NCI-H748 treated with DMSO at 0.1 percent for 48 hours (cell line): ENCODE measurements around the gene SCAF1.
"Not testable (repeated sequence)": the region's sequence is repeated elsewhere in the genome, so short reads cannot be mapped to it uniquely, and the experiment has no call there.

Experiments used
- DNase-seq: peaks from one replicate; lab custom pipeline; 2025; lab: John Stamatoyannopoulos, UW

Gene SCAF1

DNA sequence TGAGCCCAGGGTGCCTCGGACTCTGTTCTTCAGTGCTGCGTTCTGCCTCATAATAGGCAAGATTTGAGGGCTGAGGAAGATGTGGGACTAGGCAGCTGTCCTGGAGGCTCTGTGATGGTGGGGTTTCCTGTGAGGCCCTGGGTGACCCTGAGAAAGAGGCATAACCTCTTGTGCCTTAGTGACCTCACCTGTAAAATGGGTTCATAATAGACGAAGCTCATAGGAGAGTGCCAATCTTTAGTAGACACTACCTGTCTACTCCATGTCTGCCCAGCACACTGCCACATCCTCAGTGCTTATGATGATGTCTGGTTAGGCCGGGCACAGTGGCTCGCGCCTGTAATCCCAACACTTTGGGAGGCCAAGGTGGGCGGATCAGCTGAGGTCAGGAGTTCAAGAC is 25.5 kb upstream of the SCAF1 start:
- no peak for DNase-seq

DNA sequence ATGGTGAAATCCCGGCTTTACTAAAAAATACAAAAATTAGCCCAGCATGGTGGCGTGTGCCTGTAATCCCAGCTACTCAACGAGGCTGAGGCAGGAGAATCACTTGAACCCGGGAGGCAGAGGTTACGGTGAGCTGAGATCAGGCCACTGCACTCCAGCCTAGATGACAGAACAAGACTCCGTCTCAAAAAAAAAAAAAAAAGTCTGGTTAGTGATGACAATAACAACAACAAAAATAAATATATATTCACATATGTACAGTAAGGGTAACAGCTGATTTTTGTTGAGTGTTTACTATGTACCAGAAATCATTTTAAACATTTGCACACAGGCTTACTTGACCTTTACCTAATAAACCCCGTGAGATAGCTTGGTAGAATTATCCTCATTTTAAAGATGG is 25.1 kb upstream of the SCAF1 start:
- no peak for DNase-seq

GRCh38 chr19:49617860-49618259 is 24.1 kb upstream of the SCAF1 start:
- DNase-seq = not testable (repeated sequence)

DNA sequence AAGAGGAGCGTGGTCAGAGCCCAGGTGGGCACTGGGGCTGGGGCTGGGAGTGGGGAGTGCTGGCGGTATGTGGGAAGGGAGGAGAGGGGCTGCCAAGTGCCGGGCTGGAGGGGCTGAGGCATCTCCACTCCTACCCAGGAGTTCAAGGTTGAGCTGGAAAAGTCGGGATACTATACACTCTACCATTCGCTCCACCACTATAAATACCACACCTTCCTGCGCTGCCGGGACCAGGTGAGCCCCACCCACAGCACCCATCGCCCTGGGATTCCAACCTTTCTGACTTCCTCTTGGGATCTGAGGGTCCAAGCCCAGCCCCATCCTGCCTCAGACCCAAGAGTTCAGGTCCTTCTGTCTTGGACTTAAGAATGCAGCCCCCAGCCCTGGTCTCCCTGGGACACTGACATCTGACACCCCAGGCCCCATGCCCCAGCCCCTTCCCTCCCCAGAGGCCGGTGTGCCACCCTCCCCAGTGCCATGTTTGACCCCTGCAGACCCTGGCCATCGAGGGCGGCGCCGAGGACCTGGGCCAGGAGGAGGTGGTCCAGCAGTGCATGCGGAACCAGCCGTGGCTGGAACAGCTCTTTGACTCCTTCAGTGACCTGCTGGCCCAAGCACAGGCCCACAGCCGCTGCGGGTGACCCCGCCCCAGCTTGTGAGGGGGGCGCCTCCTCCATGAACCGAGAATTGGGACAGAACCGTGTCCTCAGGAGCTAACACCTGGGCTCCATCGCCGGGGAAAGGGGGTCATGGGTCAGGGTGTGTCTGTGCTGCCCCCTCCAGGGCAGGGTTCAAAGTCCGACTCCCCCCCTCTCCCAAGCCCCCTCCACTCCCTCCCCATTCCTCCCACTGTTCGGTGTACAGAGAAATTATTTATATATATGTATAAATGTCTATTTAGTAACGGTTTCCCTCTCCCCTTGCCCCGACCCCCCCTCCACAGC is 16.8 kb upstream of the SCAF1 start:
- no peak for DNase-seq

- no peak for DNase-seq
These were observed 15.8 kb upstream of the SCAF1 start for GRCh38 chr19:49626226-49626625.

- DNase-seq = no peak
These were observed 12.3 kb upstream of the SCAF1 start for GRCh38 chr19:49629659-49630058.

DNA sequence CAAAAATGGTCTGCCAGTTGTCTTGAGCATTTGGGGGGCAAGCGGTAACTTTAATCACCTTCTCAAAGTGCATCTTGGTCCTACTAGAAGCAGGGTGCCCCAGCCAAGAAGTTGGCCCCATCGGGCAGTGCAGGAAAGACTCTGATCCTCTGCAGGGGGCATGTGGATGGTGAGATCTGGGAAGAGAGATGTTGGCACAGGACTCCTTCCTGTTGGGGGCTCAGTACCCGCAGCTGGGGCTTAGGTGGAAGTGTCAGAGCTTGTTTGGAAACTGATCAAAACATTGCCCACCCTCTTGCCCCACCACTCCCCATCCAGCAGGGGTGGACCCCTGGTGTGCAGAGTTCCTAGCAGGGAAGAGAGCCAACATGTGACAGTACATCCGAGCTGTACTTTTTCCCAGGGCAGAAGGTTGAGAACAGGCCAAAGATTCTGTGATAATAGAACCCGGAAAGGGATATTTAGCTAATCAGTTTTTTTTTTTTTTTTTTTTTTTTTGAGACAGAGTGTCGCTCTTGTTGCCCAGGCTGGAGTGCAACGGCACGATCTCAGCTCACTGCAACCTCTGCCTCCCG is 10.9 kb upstream of the SCAF1 start:
- DNase-seq = no peak

- DNase-seq = no peak
These were observed 10.3 kb upstream of the SCAF1 start for GRCh38 chr19:49631610-49632192.

DNA sequence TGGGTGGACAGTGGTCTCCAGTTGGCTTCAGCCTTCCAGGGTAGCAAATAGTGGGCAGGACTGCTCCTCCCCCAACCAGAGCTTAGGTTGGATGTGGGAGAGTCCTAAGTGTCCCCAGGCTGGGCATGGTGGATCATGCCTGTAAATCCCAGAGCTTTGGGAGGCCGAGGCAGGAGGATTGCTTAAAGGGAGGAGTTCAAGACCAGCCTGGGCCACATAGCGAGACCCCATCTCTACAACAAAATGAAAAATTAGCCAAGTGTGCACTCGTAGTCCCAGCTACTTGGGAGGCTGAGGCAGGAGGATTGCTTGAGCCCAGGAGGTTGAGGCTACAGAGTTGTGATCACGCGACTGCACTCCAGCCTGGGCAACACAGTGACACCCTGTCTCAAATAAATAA is 9.4 kb upstream of the SCAF1 start:
- no peak for DNase-seq

DNA sequence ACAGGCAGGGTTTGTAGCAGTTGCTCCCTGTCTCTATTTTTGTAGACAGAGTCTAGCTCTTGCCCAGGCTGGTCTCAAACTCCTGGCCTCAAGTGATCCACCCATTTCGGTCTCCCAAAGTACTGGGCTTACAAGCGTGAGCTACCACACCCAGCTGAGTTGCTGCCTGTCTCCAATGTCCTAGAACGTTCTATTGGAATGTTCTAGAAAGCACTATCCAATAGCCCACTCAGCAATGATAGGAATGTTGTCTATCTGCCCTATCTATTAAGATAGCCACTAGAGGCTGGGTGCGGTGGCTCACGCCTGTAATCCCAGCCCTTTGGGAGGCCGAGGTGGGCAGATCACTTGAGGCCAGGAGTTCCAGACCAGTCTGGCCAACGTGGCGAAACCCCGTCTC is 8.7 kb upstream of the SCAF1 start:
- not testable (repeated sequence) for DNase-seq

GRCh38 chr19:49635530-49636232 is 6.3 kb upstream of the SCAF1 start:
- no peak for DNase-seq

- no peak for DNase-seq
These were observed 5.6 kb upstream of the SCAF1 start for GRCh38 chr19:49636233-49636932.

DNA sequence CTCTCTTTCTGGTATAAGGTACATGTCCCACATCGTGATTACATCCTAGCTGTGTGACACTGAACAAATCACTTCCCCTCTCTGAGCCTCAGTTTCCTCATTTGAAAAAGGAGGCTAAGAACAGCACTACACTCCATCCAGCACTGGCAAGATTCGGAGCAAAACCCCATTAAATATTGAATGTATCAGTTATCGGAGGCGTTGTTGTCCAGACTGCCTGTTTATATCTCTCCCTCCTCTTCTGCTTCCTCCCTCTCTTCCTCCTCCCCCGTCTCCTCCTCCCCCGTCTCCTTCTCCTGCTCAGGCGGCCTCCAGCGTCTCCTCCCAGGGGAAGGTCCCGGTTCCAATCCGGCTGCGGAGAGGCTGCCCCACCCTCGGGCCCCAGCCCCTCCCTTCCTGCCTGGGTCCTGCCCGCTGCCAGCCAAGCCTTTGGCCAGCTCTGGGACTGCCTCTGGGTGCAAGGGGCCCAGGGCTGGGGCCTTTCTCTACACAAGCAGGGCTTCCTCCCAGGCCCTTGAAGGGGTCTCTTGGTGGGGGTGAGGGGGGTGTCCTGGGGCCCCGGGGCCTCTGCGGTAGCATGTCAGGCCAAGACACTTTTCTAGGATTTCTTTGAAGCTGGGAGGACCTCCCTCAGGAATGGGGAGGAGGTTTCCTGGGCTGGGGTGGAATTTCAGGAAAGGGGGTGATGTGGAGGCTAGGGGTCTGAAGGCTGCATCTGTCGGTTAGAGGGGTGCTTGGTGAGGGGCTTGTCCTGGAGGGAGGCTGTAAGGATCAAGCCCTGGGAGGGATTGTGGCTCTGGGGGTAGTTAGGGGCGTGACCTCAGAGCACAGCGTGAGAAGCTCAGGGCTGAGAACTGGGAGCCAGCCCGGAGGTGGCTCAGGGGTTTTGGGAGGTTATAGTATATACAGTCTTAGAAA is 3.9 kb upstream of the SCAF1 start:
- no peak for DNase-seq

- DNase-seq = no peak
These were observed 2.5 kb upstream of the SCAF1 start for GRCh38 chr19:49639401-49640112.

DNA sequence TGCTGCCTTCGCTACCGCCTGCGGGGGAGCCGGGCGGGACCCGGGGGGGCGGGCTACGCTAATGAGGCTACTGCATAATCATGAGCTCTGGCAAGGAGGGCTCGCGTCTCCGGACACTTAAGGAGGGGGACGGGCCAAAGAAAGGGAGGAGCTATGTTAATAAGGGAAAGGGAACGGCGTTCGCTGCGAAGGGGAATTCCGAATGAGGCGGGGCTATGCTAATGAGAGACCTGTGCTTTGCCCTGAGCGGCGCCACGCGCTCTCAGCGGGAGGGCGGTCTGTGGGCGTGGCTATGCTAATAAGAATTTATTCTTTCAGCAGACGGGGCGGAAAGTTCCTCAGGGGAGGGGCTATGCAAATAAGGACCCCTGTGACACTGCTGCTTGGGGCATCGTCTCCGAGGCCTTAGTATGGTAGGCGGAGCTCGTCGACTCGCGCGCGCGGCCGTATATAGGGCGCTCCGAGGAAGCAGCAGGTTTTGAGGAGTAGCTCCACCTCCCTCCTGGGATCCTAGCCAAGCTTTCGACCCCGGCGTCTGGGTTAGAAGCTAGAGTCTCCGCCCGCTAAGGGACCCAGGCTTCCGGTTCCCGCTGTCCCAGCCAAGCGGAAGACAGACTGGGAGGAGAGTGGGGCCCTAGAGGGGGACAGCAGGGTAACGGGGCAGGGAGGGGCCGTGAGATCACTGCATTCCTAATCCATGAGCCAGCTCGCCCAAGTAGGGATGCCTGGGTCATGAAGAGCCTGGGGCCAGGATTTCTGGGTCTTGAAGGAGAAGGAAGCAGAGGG is 1.7 kb upstream of the SCAF1 start, which contains the start of gene RRAS:
TSS of gene RRAS (minus strand) at position 31 of the 786 bp plus-strand sequence. CDS start 45 bp downstream, outside the sequence.
- peak; percentile 99 for DNase-seq

DNA sequence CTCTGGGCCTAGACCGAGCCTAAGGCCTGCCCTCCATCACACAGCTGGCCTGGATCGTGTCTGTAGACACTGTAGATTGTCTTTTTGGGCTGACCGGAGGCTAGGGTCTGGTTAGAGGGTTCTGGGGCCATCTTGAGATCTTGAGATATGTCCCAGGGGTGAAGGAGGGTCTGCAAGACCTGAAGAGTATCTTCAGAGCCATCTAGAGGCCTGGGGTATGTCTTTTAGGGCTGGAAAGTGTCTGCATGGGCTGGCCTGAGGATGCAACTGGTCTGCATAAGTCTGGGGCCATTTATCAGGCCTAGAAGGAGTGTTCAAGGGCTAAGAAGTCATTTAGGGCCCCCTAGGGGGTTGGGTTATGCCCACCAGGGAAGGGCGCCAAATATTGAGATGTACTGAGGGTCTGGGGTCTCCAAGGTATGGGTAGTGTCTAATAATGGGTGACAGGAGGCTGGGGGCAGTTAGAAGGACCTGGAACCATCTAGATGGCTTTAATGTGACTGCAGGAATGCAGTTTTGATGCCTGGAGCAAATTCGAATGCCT is 555 bp downstream of the SCAF1 start:
- no peak for DNase-seq

DNA sequence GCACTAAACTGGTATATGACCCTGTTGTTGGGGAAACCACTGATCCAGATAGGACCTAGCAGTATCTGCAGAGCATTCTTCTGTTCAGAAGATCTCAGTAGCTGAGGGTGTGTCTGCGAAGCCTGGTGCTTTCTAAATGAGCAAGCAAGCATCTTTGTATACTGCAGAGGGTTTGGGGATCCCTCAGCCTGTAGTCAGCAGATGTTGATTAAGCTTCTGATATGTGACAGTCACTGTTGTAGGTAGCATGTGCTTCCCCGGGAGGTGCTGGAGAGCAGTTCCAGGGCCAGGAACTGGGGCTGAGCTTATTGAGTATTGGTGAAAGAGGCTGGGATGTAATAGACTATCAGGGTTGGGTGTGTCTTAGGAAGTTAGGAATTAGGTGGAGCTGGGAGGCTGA is 1.5 kb downstream of the SCAF1 start:
- no peak for DNase-seq

DNA sequence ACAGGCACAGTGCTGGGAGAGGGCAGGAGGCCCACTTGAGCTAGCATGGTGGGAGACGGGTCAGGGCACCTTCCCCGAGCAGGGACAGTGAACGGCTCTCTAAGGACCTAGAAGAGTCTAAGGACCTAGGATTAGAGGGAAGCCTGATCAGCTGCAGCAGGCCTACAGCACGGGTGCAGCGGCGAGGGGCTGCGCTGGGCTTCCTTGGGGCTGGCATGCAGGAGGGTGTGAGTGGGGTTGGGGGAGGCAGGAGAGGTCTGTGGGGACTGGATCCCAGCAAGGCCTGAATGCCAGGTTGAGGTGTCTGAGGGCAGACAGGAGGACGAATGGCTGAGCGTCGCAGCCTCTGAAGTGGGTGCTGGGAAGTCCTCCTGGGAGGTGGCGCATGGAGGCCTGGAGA is 3.6 kb downstream of the SCAF1 start:
- no peak for DNase-seq

GRCh38 chr19:49645995-49646394 is 4.0 kb downstream of the SCAF1 start:
- no peak for DNase-seq
